Activated T-helper 1 cell treated with anti-CD3 and anti-CD28 coated beads, Interleukin-12 subunit alpha, Interleukin-12 subunit beta, Interleukin-2, Interleukin-4 antibody, amounts not matched to agents 30 ng/mL and 10 ng/mL and 1 ng/mL, durations not matched to agents 14 hours and 24 hours and 36 hours (primary cell): ENCODE measurements around the gene IRF7. TPM values are rescaled to one million over a fixed set of nuclear protein-coding genes. Genes with fewer than 3 reads are reported as not detected.
A peak's percentile ranks its signal among the peaks of the same experiment; 100 is the strongest.

Experiments used
- DNase-seq: peaks from one replicate; pipeline ENCODE4 v3.0.0; 2021; ENCODE audit warnings: low spot score
- H3K27ac Mint-ChIP-seq: one replicate; pipeline ENCODE4 v1.8.0; 2021; ENCODE audit warnings: mild to moderate bottlenecking, mixed read lengths
- H3K27me3 Mint-ChIP-seq: one replicate; pipeline ENCODE4 v1.8.0; 2022; ENCODE audit warnings: mild to moderate bottlenecking, moderate library complexity, mixed read lengths; ENCODE audit not compliant: insufficient read depth
- H3K36me3 Mint-ChIP-seq: one replicate; pipeline ENCODE4 v1.8.0; 2021; ENCODE audit warnings: low read depth, mixed read lengths
- H3K4me1 Mint-ChIP-seq: one replicate; pipeline ENCODE4 v1.8.0; 2021; ENCODE audit warnings: low read depth, mixed read lengths
- H3K4me3 Mint-ChIP-seq: one replicate; pipeline ENCODE4 v1.8.0; 2021; ENCODE audit warnings: mild to moderate bottlenecking, moderate library complexity, mixed read lengths
- H3K9me3 Mint-ChIP-seq: one replicate; pipeline ENCODE4 v1.8.0; 2021; ENCODE audit warnings: mixed read lengths
- intact Hi-C: fragments of 100-400 bp; cut with micrococcal nuclease; formaldehyde crosslinking; loops from one replicate; pipeline ENCODE4 v1.15.1; 2024
- total RNA-seq: library from RNA; stranded (reverse); gene quantifications from 2 replicates; pipeline ENCODE4 v1.2.3, GENCODE V29; 2022

The IRF7 gene
- total RNA-seq, 1 donor from 2014 or later: 63.1 TPM

GRCh38 chr11:563812-564578 is 51.8 kb downstream of the IRF7 start:
- Mint-ChIP-seq H3K9me3 (no peaks in the 10 kb centered on the region), H3K36me3 (peaks cover 9% of the 10 kb centered on the region), H3K4me1 (peaks cover 22% of the 10 kb centered on the region), H3K27ac (peak overlapping the region; percentile 40), H3K4me3 (no peak overlapping the region), H3K27me3 (no peaks in the 10 kb centered on the region)
- intact Hi-C loops: no loop called here
- DNase-seq: no peak

DNA sequence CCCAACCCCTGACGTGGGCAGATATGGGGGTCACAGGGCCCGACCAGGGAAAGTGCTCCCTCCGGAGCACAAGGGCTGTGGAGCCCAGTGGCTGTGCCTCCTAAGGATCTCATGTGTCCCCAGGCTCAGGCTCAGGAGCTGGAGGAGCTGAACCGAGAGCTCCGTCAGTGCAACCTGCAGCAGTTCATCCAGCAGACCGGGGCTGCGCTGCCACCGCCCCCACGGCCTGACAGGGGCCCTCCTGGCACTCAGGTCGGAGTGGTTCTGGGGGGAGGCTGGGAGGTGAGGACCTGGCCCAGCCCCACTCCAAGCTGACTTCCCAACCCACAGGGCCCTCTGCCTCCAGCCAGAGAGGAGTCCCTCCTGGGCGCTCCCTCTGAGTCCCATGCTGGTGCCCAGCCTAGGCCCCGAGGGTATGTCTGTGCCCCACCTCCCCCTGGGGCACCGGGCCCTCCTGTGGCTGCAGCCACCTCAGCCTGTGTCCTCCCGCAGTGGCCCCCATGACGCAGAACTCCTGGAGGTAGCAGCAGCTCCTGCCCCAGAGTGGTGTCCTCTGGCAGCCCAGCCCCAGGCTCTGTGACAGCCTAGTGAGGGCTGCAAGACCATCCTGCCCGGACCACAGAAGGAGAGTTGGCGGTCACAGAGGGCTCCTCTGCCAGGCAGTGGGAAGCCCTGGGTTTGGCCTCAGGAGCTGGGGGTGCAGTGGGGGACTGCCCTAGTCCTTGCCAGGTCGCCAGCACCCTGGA is 52.5 kb downstream of the IRF7 start:
- Mint-ChIP-seq H3K36me3 (peaks cover 9% of the 10 kb centered on the region), H3K9me3 (no peaks in the 10 kb centered on the region), H3K27ac (peak overlapping the region; percentile 40), H3K27me3 (no peaks in the 10 kb centered on the region), H3K4me3 (no peak overlapping the region), H3K4me1 (peaks cover 22% of the 10 kb centered on the region)
- intact Hi-C loops: no loop called here
- no peak for DNase-seq

Other genes with a start within 250 kb of the IRF7 start
- gene B4GALNT4, start 246.5 kb downstream of the IRF7 start, total RNA-seq: 3.8 and 5.1 TPM in 2 replicates
- gene PKP3, start 221.7 kb downstream of the IRF7 start, total RNA-seq: not detected in 2 replicates
- 38.3 and 43.9 TPM in 2 replicates for gene SIGIRR, start 201.0 kb downstream of the IRF7 start, total RNA-seq
- gene ANO9, start 173.9 kb downstream of the IRF7 start, total RNA-seq: 33.1 and 33.8 TPM in 2 replicates
- 31.0 and 33.9 TPM in 2 replicates for gene PTDSS2, start 165.7 kb downstream of the IRF7 start, total RNA-seq
- 123 and 126 TPM in 2 replicates for gene RNH1, start 108.7 kb downstream of the IRF7 start, total RNA-seq
- gene HRAS, start 80.4 kb downstream of the IRF7 start, total RNA-seq: 76.6 and 88.7 TPM in 2 replicates
- 1.8 and 2.2 TPM in 2 replicates for gene LRRC56, start 78.4 kb downstream of the IRF7 start, total RNA-seq
- gene LMNTD2, start 55.2 kb downstream of the IRF7 start, total RNA-seq: 0.47 and 0.64 TPM in 2 replicates
- gene RASSF7, start 55.0 kb downstream of the IRF7 start, total RNA-seq: 15.9 and 19.8 TPM in 2 replicates
- gene PHRF1, start 39.5 kb downstream of the IRF7 start, total RNA-seq: 58.6 and 59.8 TPM in 2 replicates
- gene CDHR5, start 9.0 kb upstream of the IRF7 start, total RNA-seq: not detected in 2 replicates
- gene SCT, start 11.2 kb upstream of the IRF7 start, total RNA-seq: not detected in 2 replicates
- 0.34 and 0.47 TPM in 2 replicates for gene DRD4, start 21.3 kb upstream of the IRF7 start, total RNA-seq
- gene DEAF1, start 79.3 kb upstream of the IRF7 start, total RNA-seq: 72.2 and 72.7 TPM in 2 replicates
- 14.2 and 14.7 TPM in 2 replicates for gene TMEM80, start 79.9 kb upstream of the IRF7 start, total RNA-seq
- gene EPS8L2, start 90.3 kb upstream of the IRF7 start, total RNA-seq: 16.8 and 20.2 TPM in 2 replicates
- 269 and 283 TPM in 2 replicates for gene TALDO1, start 131.5 kb upstream of the IRF7 start, total RNA-seq
- gene GATD1, start 161.5 kb upstream of the IRF7 start, total RNA-seq: 70.4 and 81.7 TPM in 2 replicates
- 7.1 and 7.2 TPM in 2 replicates for gene CEND1, start 174.1 kb upstream of the IRF7 start, total RNA-seq
- gene SLC25A22, start 182.3 kb upstream of the IRF7 start, total RNA-seq: 87.6 and 92.0 TPM in 2 replicates
- 25.2 and 27.9 TPM in 2 replicates for gene PIDD1, start 189.3 kb upstream of the IRF7 start, total RNA-seq
- gene RPLP2, start 194.0 kb upstream of the IRF7 start, total RNA-seq: 2,072 and 2,148 TPM in 2 replicates
- 63.3 and 64.0 TPM in 2 replicates for gene PNPLA2, start 203.0 kb upstream of the IRF7 start, total RNA-seq
- 1.1 and 1.3 TPM in 2 replicates for gene CRACR2B, start 212.0 kb upstream of the IRF7 start, total RNA-seq
- 80.6 and 82.3 TPM in 2 replicates for gene CD151, start 217.0 kb upstream of the IRF7 start, total RNA-seq
- 114 and 126 TPM in 2 replicates for gene POLR2L, start 226.6 kb upstream of the IRF7 start, total RNA-seq
- gene TSPAN4, start 226.9 kb upstream of the IRF7 start, total RNA-seq: 12.8 and 13.9 TPM in 2 replicates